HepG2 (cell line): Measurements from ENCODE around the gene CALML5. TPM values are rescaled to one million over a fixed set of nuclear protein-coding genes. Genes with fewer than 3 reads are reported as not detected.

Source experiments
- DR1 ChIP-seq: sonication (generic); formaldehyde crosslinking; IDR thresholded peaks from 2 replicates; pipeline ENCODE4 v1.8.0; 2021; ENCODE audit warnings: mild to moderate bottlenecking, missing genetic modification reagents, inconsistent platforms
- E2F5 ChIP-seq: sonication (generic); formaldehyde crosslinking; conservative IDR thresholded peaks from 2 replicates; pipeline ENCODE4 v1.4.0; 2020; ENCODE audit warnings: missing genetic modification reagents
- ELF1 ChIP-seq: sonication (generic); formaldehyde crosslinking; IDR thresholded peaks from 2 replicates; pipeline ENCODE4 v1.4.0; 2020; ENCODE audit warnings: missing genetic modification reagents
- ELF3 ChIP-seq: IDR thresholded peaks from 2 replicates; pipeline ENCODE4 v1.6.1; 2016; ENCODE audit warnings: missing genetic modification reagents, missing compliant biosample characterization
- GABPA ChIP-seq, 2 experiments: IDR thresholded peaks; 2 replicates each; pipeline ENCODE4 v1.6.1; 2011 to 2016; ENCODE audit warnings: low read depth in 2 of 2, low read length in 1 of 2, missing biosample characterization in 1 of 2, missing genetic modification characterization in 1 of 2
- NFE2 ChIP-seq: sonication (generic); formaldehyde crosslinking; IDR thresholded peaks from 2 replicates; pipeline ENCODE4 v1.4.0; 2020; ENCODE audit warnings: missing genetic modification reagents
- NFE2L1 ChIP-seq: sonication (generic); formaldehyde crosslinking; IDR thresholded peaks from 2 replicates; pipeline ENCODE4 v1.4.0; 2020; ENCODE audit warnings: missing genetic modification reagents, mild to moderate bottlenecking, borderline replicate concordance
- NR2C2 ChIP-seq: sonication (generic); formaldehyde crosslinking; IDR thresholded peaks from 2 replicates; pipeline ENCODE4 v1.4.0; 2020; ENCODE audit warnings: missing genetic modification reagents, mild to moderate bottlenecking, moderate library complexity, borderline replicate concordance
- PRPF4 ChIP-seq: fragments of 200-400 bp; formaldehyde crosslinking; IDR thresholded peaks from 2 replicates; pipeline ENCODE4 v1.6.1; 2016; ENCODE audit warnings: low read length, low read depth; ENCODE audit not compliant: poor library complexity, severe bottlenecking
- RORA ChIP-seq: sonication (generic); formaldehyde crosslinking; IDR thresholded peaks from 2 replicates; pipeline ENCODE4 v1.5.0; 2020; ENCODE audit warnings: mild to moderate bottlenecking, missing genetic modification reagents, moderate library complexity
- SNAPC2 ChIP-seq: sonication (generic); formaldehyde crosslinking; IDR thresholded peaks from 2 replicates; pipeline ENCODE4 v1.8.1; 2022; ENCODE audit warnings: mild to moderate bottlenecking, missing genetic modification reagents
- THRA ChIP-seq: sonication (generic); formaldehyde crosslinking; IDR thresholded peaks from 2 replicates; pipeline ENCODE4 v1.4.0; 2020; ENCODE audit warnings: missing genetic modification reagents, borderline replicate concordance
- ZNF33B ChIP-seq: sonication (generic); formaldehyde crosslinking; IDR thresholded peaks from 2 replicates; pipeline ENCODE4 v1.5.1; 2020; ENCODE audit warnings: mild to moderate bottlenecking, missing genetic modification reagents
- polyA plus RNA-seq, 8 experiments: library from polyadenylated mRNA; depleted of rRNA in 3 of 8; stranded (reverse) in 7 of 8; unstranded in 1 of 8; fragments of >200 nt; fragmentation: Illumina TruSeq in 4 of 8; extraction: Trizol in 4 of 8; gene quantifications; 2 replicates each; pipeline versions ENCODE4 v1.2.1 to v1.2.3, GENCODE V29; 2011 to 2016; ENCODE audit warnings: low read depth in 4 of 8, missing spikeins in 1 of 8, mixed read lengths in 1 of 8; ENCODE audit not compliant: insufficient read depth in 1 of 8
- total RNA-seq, 5 experiments: library from RNA; depleted of rRNA; stranded (reverse); fragments of >200 nt; fragmentation: Illumina TruSeq; extraction: Trizol; gene quantifications; 2 replicates each; pipeline ENCODE4 v1.2.3, GENCODE V29; 2016; ENCODE audit warnings: low read depth in 1 of 5
- TF ChIP-seq, protein P1 (sequence below): sonication (generic); formaldehyde crosslinking; IDR thresholded peaks from 2 replicates; pipeline ENCODE4 v1.5.1; 2020; ENCODE audit warnings: mild to moderate bottlenecking, missing genetic modification reagents, borderline replicate concordance

The CALML5 gene
- total and polyA plus RNA-seq, 2 of the 13 experiments (the other 11 are each of a cell fraction or from before 2014, with no cell fraction given), result not detected

DNA sequence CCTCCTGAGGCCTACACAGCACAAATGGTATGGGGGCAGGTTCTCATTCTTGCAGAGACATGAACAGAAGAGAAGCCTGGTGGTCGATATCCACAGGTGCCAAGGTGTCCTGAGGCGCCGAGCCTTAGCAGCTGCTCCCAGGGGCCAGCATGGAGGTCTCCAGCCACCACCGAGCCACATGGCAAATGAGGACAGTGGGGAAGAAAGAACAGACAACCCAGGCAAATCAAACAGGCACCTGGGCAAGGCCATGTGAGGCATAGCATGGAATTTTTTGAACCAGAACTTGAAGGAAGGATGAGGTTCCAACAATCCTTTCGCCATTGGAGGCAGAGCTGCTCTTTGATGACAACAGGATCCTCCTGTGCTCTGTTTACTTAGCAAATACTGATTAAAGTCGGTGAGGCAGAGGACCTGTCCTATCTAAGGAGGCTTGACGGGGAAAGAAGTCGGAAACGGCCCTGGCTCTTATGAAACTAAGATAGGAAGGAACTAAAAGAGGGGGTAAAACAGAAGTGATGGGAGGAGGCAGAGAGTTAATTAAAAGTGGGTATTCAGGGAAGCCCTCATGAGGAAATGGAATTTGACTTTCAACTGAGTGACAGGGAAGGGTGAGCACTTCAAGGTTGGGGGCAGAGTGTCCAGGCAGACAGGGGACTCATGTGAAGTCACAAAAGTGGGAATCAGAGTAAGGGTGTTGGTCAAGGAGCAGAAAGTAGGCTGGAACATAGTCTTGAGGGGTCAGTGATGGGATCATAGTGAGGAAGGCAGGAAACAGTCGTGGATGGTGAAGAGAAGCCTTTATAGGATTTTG lies 16.8 kb upstream of the CALML5 start (continued):
- TF ChIP-seq DR1 (CRISPR knock-in tag), result no peak
- peak; percentile 52 for TF ChIP-seq ELF3 (CRISPR knock-in tag)
- TF ChIP-seq SNAPC2, result no peak
- TF ChIP-seq NFE2 (CRISPR knock-in tag), result no peak
- TF ChIP-seq PRPF4, result no peak
- no peak for TF ChIP-seq E2F5
- TF ChIP-seq, protein P1, sequence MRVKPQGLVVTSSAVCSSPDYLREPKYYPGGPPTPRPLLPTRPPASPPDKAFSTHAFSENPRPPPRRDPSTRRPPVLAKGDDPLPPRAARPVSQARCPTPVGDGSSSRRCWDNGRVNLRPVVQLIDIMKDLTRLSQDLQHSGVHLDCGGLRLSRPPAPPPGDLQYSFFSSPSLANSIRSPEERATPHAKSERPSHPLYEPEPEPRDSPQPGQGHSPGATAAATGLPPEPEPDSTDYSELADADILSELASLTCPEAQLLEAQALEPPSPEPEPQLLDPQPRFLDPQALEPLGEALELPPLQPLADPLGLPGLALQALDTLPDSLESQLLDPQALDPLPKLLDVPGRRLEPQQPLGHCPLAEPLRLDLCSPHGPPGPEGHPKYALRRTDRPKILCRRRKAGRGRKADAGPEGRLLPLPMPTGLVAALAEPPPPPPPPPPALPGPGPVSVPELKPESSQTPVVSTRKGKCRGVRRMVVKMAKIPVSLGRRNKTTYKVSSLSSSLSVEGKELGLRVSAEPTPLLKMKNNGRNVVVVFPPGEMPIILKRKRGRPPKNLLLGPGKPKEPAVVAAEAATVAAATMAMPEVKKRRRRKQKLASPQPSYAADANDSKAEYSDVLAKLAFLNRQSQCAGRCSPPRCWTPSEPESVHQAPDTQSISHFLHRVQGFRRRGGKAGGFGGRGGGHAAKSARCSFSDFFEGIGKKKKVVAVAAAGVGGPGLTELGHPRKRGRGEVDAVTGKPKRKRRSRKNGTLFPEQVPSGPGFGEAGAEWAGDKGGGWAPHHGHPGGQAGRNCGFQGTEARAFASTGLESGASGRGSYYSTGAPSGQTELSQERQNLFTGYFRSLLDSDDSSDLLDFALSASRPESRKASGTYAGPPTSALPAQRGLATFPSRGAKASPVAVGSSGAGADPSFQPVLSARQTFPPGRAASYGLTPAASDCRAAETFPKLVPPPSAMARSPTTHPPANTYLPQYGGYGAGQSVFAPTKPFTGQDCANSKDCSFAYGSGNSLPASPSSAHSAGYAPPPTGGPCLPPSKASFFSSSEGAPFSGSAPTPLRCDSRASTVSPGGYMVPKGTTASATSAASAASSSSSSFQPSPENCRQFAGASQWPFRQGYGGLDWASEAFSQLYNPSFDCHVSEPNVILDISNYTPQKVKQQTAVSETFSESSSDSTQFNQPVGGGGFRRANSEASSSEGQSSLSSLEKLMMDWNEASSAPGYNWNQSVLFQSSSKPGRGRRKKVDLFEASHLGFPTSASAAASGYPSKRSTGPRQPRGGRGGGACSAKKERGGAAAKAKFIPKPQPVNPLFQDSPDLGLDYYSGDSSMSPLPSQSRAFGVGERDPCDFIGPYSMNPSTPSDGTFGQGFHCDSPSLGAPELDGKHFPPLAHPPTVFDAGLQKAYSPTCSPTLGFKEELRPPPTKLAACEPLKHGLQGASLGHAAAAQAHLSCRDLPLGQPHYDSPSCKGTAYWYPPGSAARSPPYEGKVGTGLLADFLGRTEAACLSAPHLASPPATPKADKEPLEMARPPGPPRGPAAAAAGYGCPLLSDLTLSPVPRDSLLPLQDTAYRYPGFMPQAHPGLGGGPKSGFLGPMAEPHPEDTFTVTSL (CRISPR knock-in tag), result no peak
- TF ChIP-seq RORA (CRISPR knock-in tag), result no peak
- peak; percentile 38; the same call in 1 of the 2 replicates for TF ChIP-seq THRA (CRISPR knock-in tag)
- TF ChIP-seq NR2C2 (CRISPR knock-in tag), result no peak
- TF ChIP-seq GABPA (IDR thresholded peaks at IDR 0.05; ENCODE audit: low read depth, low read length), result no peak
- TF ChIP-seq GABPA (CRISPR knock-in tag; IDR thresholded peaks at IDR 0.05; ENCODE audit: low read depth), result no peak
- TF ChIP-seq NFE2L1, result no peak
- no peak for TF ChIP-seq ZNF33B (CRISPR knock-in tag)
- no peak for TF ChIP-seq ELF1 (CRISPR knock-in tag)
